Neutrophil (primary cell): ENCODE results near the gene UVSSA.
"Not testable (repeated sequence)": the region's sequence is repeated elsewhere in the genome, so short reads cannot be mapped to it uniquely, and the experiment has no call there.

Experiments
- H3K27ac ChIP-seq: fragments of 200-600 bp; sonication (generic); 2 replicates; pipeline ENCODE4 v1.5.1; 2016; ENCODE audit warnings: mild to moderate bottlenecking, moderate library complexity
- H3K27me3 ChIP-seq: fragments of 200-600 bp; sonication (generic); 2 replicates; pipeline ENCODE4 v1.6.0; 2016; ENCODE audit warnings: mild to moderate bottlenecking
- H3K36me3 ChIP-seq: fragments of 200-600 bp; sonication (generic); 2 replicates; pipeline ENCODE4 v1.5.1; 2017
- H3K4me1 ChIP-seq, 2 experiments: fragments of 200-600 bp in 1 of 2; sonication (generic) in 1 of 2; 1 replicate in 1 of 2; 2 replicates in 1 of 2; pipeline versions ENCODE4 v1.5.1 to v1.6.1; 2013 to 2016; ENCODE audit warnings: low read depth in 1 of 2, low read length in 1 of 2, mild to moderate bottlenecking in 1 of 2, moderate library complexity in 1 of 2; ENCODE audit not compliant: control insufficient read depth in 1 of 2, insufficient read depth in 1 of 2
- H3K4me3 ChIP-seq, 2 experiments: fragments of 200-600 bp in 1 of 2; sonication (generic) in 1 of 2; 1 replicate in 1 of 2; 2 replicates in 1 of 2; pipeline ENCODE4 v1.5.1; 2013 to 2016; ENCODE audit warnings: low read depth in 1 of 2, low read length in 1 of 2, mild to moderate bottlenecking in 1 of 2, moderate library complexity in 1 of 2
- H3K9me3 ChIP-seq: fragments of 200-600 bp; sonication (generic); 2 replicates; pipeline ENCODE4 v1.5.1; 2016
- TF ChIP-seq, protein P1 (sequence below): fragments of 200-600 bp; sonication (generic); IDR thresholded peaks from 2 replicates; pipeline ENCODE4 v1.5.1; 2016; ENCODE audit warnings: antibody characterized with exemption

Gene UVSSA

DNA sequence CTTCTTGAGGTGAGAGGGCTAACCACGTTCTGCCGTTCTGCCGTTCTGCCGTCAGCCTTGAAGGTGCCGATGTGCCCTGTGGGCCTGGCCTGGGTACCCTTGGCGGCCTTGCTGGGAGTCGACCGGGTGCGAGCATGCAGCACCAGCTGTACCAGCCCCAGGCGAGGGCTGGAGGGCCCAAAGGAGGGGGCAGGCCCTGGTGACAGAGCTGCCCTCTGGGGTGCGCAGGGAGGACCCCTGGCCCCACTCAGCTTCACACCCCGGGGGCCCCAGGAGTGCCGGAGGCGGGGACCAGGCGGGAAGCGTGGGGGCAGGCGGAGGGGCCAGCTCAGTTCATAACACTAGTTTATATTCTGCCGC, 22.1 kb downstream of the UVSSA start:
- no peaks in the 10 kb centered on the region for H3K4me1 ChIP-seq
- H3K27ac ChIP-seq = no peak overlapping the region
- peaks cover 84% of the 10 kb centered on the region for H3K36me3 ChIP-seq
- no peak overlapping the region for H3K4me3 ChIP-seq
- H3K9me3 ChIP-seq = no peaks in the 10 kb centered on the region
- H3K27me3 ChIP-seq = no peaks in the 10 kb centered on the region
- TF ChIP-seq, protein P1, sequence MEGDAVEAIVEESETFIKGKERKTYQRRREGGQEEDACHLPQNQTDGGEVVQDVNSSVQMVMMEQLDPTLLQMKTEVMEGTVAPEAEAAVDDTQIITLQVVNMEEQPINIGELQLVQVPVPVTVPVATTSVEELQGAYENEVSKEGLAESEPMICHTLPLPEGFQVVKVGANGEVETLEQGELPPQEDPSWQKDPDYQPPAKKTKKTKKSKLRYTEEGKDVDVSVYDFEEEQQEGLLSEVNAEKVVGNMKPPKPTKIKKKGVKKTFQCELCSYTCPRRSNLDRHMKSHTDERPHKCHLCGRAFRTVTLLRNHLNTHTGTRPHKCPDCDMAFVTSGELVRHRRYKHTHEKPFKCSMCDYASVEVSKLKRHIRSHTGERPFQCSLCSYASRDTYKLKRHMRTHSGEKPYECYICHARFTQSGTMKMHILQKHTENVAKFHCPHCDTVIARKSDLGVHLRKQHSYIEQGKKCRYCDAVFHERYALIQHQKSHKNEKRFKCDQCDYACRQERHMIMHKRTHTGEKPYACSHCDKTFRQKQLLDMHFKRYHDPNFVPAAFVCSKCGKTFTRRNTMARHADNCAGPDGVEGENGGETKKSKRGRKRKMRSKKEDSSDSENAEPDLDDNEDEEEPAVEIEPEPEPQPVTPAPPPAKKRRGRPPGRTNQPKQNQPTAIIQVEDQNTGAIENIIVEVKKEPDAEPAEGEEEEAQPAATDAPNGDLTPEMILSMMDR = no peak

DNA sequence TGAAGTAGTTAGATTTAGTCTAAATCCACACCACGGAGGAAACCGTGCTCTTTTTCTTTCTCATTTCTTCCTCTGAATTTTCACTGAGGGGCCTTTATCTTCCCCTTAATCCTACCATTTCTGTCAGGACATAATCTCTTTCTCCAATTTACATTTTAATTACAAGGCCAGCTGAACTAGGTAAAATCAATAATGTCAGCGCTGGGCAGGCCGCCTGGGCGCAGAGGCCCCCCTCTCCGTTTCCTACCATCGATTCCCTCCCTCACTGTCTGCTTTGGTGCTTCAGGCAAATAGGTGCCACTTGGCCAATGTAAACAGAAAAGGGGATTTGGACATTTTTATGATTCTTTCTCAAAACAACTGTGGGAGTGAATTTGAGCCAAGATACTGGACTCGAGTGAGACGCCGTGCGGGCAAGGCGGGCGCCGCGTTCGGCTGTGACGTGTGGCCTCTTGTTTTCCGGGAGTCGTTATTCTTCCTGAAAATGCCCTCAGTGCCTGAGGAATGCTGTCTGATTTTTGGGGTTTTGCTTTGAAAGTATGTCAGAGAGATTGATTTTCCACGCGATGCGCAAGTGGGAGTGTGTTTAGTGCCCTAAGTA, 22.6 kb downstream of the UVSSA start:
- no peaks in the 10 kb centered on the region for H3K4me1 ChIP-seq
- H3K4me3 ChIP-seq = no peak overlapping the region
- no peak overlapping the region for H3K27ac ChIP-seq
- TF ChIP-seq, protein P1 = no peak
- H3K27me3 ChIP-seq = no peaks in the 10 kb centered on the region
- H3K9me3 ChIP-seq = no peaks in the 10 kb centered on the region
- peaks cover 88% of the 10 kb centered on the region for H3K36me3 ChIP-seq

DNA sequence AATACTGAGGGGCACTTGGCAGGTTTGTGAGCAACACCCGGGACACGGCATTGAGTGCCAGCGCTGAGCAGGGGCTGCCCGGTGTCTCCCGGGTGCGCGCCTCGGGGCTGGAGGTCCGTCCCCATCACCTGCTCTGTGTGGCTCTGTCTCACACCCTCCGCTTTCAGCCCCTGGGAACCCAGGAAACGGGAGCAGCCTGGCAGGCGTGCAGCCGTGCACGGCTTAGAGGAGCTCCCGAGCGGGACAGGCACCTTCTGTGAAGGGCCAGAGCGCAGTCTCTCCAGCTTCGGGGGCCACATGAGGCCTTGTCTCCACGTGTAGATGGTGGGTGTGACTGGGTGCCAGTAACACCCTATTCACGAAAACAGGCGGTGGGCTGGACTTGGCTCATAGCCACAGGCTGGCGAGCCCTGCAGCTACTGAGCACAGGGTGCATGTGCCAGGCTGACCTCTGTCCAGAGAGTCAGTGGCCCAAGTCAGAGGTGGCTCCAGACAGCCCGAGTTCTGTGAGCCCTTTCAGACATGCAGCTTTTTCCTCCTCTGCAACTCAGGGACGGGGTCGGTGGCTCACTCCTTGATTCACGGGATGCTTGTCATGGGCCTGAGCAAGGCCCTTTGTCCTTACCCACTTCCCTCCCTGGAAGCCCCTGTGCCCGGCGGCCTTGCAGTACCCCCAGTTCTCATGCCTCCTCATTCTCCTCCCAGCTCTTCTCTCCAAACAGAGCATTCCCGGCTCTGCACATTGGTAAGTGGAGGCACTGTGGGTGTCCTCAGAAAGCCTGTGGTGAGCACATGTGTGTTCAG, 23.5 kb downstream of the UVSSA start:
- H3K27me3 ChIP-seq = no peaks in the 10 kb centered on the region
- H3K36me3 ChIP-seq = peaks cover 89% of the 10 kb centered on the region
- no peaks in the 10 kb centered on the region for H3K9me3 ChIP-seq
- TF ChIP-seq, protein P1 = no peak
- H3K4me1 ChIP-seq = no peaks in the 10 kb centered on the region
- H3K4me3 ChIP-seq = no peak overlapping the region
- no peak overlapping the region for H3K27ac ChIP-seq

DNA sequence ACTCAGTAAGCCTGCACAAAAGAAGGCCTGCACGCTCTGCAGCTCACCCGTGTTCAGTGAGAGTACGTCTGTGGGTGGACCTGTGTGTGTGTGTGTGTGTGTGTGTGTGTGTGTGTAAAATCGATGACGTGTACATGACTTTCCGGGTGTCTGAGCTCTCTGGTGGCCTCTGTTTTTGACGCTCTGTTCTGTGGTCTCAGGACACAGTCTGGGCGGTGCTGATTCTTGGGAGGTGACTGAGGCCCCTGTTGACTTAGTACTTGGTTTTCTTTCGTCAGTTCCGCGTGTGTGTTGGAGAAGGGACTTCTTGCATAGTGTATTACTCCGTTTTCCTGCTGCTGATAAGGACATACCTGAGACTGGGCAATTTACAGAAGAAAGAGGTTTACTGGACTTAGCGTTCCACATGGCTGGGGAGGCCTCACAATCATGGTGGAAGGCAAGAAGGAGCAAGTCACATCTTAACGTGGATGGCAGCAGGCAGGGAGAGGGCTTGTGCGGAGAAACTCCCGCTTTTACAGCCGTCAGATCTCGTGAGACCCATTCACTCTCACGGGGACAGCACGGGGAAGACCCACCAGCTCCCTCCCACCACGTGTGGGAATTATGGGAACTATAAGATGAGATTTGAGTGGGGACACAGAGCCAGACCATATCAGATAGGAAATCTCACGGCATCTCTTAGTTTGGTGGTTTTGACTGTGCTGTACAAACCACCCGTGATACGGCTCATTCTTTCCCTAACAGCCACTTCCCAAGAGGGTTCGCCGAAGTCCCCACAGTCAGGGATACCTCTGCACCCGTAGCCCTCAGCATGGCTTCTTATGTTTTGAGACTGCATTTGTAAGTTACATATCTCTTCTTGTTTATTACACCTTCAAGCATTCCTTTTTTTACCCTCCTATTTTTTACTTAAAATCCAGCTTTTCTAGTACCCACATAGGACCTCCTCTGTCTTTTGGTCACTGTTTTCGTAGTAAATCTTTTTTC, 24.5 kb downstream of the UVSSA start:
- Histone ChIP-seq H3K9me3 (no peaks in the 10 kb centered on the region), H3K4me3 (no peak overlapping the region), H3K36me3 (peaks cover 89% of the 10 kb centered on the region), H3K27me3 (no peaks in the 10 kb centered on the region), H3K4me1 (no peaks in the 10 kb centered on the region), H3K27ac (no peak overlapping the region)
- TF ChIP-seq, protein P1 = no peak

DNA sequence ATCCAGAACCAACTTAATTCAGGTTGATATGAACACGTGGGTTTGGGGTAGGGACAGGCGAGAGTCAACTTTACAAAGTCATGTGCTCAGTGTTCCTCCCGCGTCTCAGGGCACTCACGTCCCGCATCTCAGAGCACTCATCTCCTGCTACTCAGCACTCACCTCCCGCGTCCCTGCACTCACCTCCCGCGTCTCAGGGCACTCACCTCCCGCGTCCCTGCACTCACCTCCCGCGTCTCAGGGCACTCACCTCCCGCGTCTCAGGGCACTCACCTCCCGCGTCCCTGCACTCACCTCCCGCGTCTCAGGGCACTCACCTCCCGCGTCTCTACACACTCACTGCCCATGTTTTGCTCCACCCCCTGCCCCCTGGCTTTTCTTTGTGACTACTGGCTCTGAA, 25.6 kb downstream of the UVSSA start:
- H3K27ac ChIP-seq, H3K27me3 ChIP-seq, H3K4me3 ChIP-seq, H3K9me3 ChIP-seq, H3K4me1 ChIP-seq: not testable (repeated sequence)
- H3K36me3 ChIP-seq = peaks cover 89% of the 10 kb centered on the region
